OCI-LY7 (cell line): ENCODE data around the gene DLEU7. TPM values are rescaled to one million over a fixed set of nuclear protein-coding genes. Genes with fewer than 3 reads are reported as not detected.

Experiments
- BruUV-seq: library from RNA; stranded (reverse); fragments of 400-500 nt; replicated peaks from 2 replicates; lab custom pipeline; 2021; lab: Mats Ljungman, UMichigan
- CTCF ChIA-PET: fragments of 300-600 bp; sonication (Branson Sonifier 250); formaldehyde crosslinking; loops from one replicate; lab custom pipeline; 2022; ENCODE audit warnings: antibody characterized with exemption; ENCODE audit not compliant: unreplicated experiment; lab: Charles Lee
- POLR2A ChIA-PET: fragments of 300-600 bp; sonication (Branson Sonifier 250); formaldehyde crosslinking; loops from one replicate; lab custom pipeline; 2022; ENCODE audit warnings: antibody characterized with exemption; lab: Charles Lee
- DNase-seq: peaks from one replicate; pipeline ENCODE4 v3.0.0-alpha.2; 2015; ENCODE audit warnings: low spot score
- H2AFZ ChIP-seq: fragments of 200-600 bp; sonication (generic), shearing (Covaris generic); 2 replicates; pipeline ENCODE4 v1.6.1; 2014; ENCODE audit warnings: mild to moderate bottlenecking, antibody characterized with exemption, low read length, moderate library complexity
- H3K27ac ChIP-seq: fragments of 200-600 bp; sonication (generic); 2 replicates; pipeline ENCODE4 v1.5.1; 2014; ENCODE audit warnings: mixed run types, low read depth, mild to moderate bottlenecking, moderate library complexity, low read length, inconsistent platforms; ENCODE audit not compliant: poor library complexity, severe bottlenecking
- H3K36me3 ChIP-seq: fragments of 200-600 bp; sonication (generic); 2 replicates; pipeline ENCODE4 v1.6.1; 2014; ENCODE audit warnings: mild to moderate bottlenecking, antibody characterized with exemption, low read length, moderate library complexity, mixed read lengths; ENCODE audit not compliant: insufficient read depth
- H3K4me1 ChIP-seq: fragments of 200-600 bp; sonication (generic); 2 replicates; pipeline ENCODE4 v1.5.1; 2014; ENCODE audit warnings: mild to moderate bottlenecking, low read length; ENCODE audit not compliant: insufficient read depth, poor library complexity, severe bottlenecking
- H3K4me2 ChIP-seq: fragments of 200-600 bp; sonication (generic); 2 replicates; pipeline ENCODE4 v1.6.1; 2014; ENCODE audit warnings: mild to moderate bottlenecking, low read length
- H3K4me3 ChIP-seq: fragments of 200-600 bp; sonication (generic); 2 replicates; pipeline ENCODE4 v1.5.1; 2014; ENCODE audit warnings: mild to moderate bottlenecking, low read depth, low read length; ENCODE audit not compliant: poor library complexity, severe bottlenecking
- H3K79me2 ChIP-seq: fragments of 200-600 bp; sonication (generic); 2 replicates; pipeline ENCODE4 v1.6.1; 2016; ENCODE audit warnings: low read depth, mild to moderate bottlenecking, low read length, moderate library complexity, mixed read lengths; ENCODE audit not compliant: insufficient read depth
- H3K9me2 ChIP-seq: fragments of 200-600 bp; sonication (generic); 2 replicates; pipeline ENCODE4 v1.6.1; 2016; ENCODE audit warnings: mild to moderate bottlenecking, low read length, mixed read lengths; ENCODE audit not compliant: insufficient read depth
- H3K9me3 ChIP-seq: fragments of 200-600 bp; sonication (generic); 2 replicates; pipeline ENCODE4 v1.6.1; 2014; ENCODE audit warnings: mild to moderate bottlenecking, mixed run types, low read length, mixed read lengths
- H4K20me1 ChIP-seq: fragments of 200-600 bp; sonication (generic); 2 replicates; pipeline ENCODE4 v1.6.1; 2014; ENCODE audit warnings: mild to moderate bottlenecking, antibody characterized with exemption, low read length, moderate library complexity, mixed read lengths; ENCODE audit not compliant: insufficient read depth
- CTCF ChIP-seq: fragments of 200-600 bp; sonication (generic); conservative IDR thresholded peaks from 2 replicates; pipeline ENCODE4 v1.5.1; 2014; ENCODE audit warnings: mild to moderate bottlenecking, antibody characterized with exemption, low read length, moderate library complexity, mixed read lengths
- EZH2phosphoT487 ChIP-seq: fragments of 200-600 bp; sonication (generic); IDR thresholded peaks from 2 replicates; pipeline ENCODE4 v1.6.1; 2018; ENCODE audit warnings: low read depth, borderline replicate concordance, mild to moderate bottlenecking, mixed run types, antibody characterized with exemption, low read length, moderate library complexity, mixed read lengths
- intact Hi-C: fragments of 100-400 bp; cut with micrococcal nuclease; formaldehyde crosslinking; loops from one replicate; pipeline ENCODE4 v1.10.0; 2022; ENCODE audit not compliant: unreplicated experiment
- total RNA-seq, 2 experiments: library from RNA; depleted of rRNA in 1 of 2; stranded (reverse); fragments of >200 nt in 1 of 2; shearing (Covaris generic) in 1 of 2; gene quantifications; 2 replicates each; pipeline ENCODE4 v1.2.3, GENCODE V29; 2014 to 2022

DLEU7 gene
- total RNA-seq, 2 experiments from 2014 or later: not detected

GRCh38 chr13:50846861-50847475 lies 3.5 kb upstream of the DLEU7 start:
- no peaks in the 10 kb centered on the region for H3K9me3 ChIP-seq
- H4K20me1 ChIP-seq: no peaks in the 10 kb centered on the region
- H3K79me2 ChIP-seq: no peaks in the 10 kb centered on the region
- intact Hi-C loops: no loop called here
- peak overlapping the region; percentile 4 for H3K27ac ChIP-seq
- no peak for TF ChIP-seq EZH2phosphoT487
- TF ChIP-seq CTCF: no peak
- no TSS peak for BruUV-seq
- no peaks in the 10 kb centered on the region for H3K9me2 ChIP-seq
- H3K4me1 ChIP-seq: peaks cover 17% of the 10 kb centered on the region
- POLR2A ChIA-PET: interaction anchor here (0.5 to 1.5 kb wide), 7 partner anchors 10 to 335 kb away, joined by 3 to 4 read pairs (median 3); no protein-coding TSS in a partner anchor
- H3K4me2 ChIP-seq: peak overlapping the region; percentile 35
- CTCF ChIA-PET: no interaction called here
- peak overlapping the region; percentile 79 for H2AFZ ChIP-seq
- H3K36me3 ChIP-seq: no peaks in the 10 kb centered on the region
- peak; percentile 60 for DNase-seq
- no peak overlapping the region for H3K4me3 ChIP-seq

GRCh38 chr13:50845211-50845610 lies 1.7 kb upstream of the DLEU7 start:
- no peak for TF ChIP-seq EZH2phosphoT487
- TF ChIP-seq CTCF: no peak
- CTCF ChIA-PET: no interaction called here
- BruUV-seq: no TSS peak

More at GRCh38 chr13:50845211-50845610, 1.7 kb upstream of the DLEU7 start:
- H3K36me3 ChIP-seq: no peaks in the 10 kb centered on the region
- no peak for DNase-seq
- no peaks in the 10 kb centered on the region for H3K79me2 ChIP-seq
- no peak overlapping the region for H3K4me2 ChIP-seq
- no peaks in the 10 kb centered on the region for H3K9me3 ChIP-seq
- H4K20me1 ChIP-seq: no peaks in the 10 kb centered on the region
- POLR2A ChIA-PET: no interaction called here
- intact Hi-C loops: no loop called here
- no peak overlapping the region for H3K27ac ChIP-seq
- no peak overlapping the region for H2AFZ ChIP-seq
- no peaks in the 10 kb centered on the region for H3K9me2 ChIP-seq
- no peak overlapping the region for H3K4me3 ChIP-seq
- H3K4me1 ChIP-seq: peaks cover 17% of the 10 kb centered on the region
